ENCODE measurements around the gene HSPG2.

HSPG2 gene

DNA sequence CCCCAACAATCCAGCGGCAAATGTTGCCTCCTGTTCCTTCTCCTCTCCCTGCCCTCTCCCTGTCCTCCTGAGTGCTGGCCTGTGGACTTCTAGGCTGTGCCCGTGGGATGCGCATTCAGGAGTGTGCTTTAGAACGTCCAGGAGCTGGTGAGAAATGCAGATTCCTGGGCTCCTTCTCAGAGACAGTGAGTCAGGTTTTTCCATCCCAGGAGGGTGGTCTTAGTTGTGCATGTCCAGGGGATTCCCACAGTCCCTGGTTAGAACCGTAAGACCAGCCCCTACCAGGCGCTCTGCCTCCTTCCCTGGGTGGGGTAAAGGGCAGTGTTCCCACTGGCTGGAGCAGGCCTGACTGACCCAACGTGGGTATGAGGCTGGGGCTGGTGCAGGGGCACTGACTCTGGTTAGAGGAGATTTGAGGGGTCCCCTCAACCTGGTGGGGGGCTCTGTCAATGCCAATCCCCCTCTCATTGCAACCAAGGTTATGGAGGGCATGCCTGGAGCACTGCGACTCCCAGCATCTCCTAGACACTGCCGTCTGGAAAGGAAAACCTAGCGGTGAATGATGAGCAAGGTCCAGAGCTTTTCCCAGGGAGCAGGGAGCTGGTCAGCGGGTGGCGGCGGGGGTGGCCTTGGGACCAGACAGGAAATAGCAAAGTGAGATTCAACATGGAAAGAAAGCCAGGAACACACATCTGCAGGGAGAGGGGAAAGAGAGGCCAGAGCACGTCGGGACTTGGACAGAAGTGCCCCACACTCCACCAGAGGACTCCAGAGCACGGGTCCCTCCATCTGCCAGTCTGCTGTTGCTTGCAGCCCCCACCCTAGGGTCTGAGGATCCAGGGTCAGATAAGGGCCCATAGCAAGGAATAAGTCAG lies 38.5 kb downstream of the HSPG2 start:
- DNase-seq (ENCODE audit: low read depth in 2 of 2), result no peak

DNA sequence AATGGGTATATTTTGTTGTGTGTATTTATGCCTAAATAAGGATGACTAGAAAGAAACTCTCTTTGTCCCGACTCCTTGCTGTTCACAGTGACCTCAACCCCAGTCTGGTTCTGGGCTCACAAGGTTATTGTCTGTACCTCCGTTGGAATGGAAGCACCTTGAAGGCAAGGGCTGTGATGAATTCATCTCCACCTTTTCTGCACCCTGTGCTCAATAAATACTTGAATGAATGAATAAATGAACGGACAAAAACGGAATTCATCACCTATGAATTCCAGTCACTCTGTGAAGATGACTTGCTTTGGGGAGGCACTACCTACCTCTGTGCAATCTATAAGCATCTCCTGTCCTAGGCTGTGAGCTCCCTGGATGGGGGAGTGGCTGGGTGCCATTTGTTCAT lies 39.3 kb downstream of the HSPG2 start:
- DNase-seq (ENCODE audit: low read depth in 2 of 2), result no peak

DNA sequence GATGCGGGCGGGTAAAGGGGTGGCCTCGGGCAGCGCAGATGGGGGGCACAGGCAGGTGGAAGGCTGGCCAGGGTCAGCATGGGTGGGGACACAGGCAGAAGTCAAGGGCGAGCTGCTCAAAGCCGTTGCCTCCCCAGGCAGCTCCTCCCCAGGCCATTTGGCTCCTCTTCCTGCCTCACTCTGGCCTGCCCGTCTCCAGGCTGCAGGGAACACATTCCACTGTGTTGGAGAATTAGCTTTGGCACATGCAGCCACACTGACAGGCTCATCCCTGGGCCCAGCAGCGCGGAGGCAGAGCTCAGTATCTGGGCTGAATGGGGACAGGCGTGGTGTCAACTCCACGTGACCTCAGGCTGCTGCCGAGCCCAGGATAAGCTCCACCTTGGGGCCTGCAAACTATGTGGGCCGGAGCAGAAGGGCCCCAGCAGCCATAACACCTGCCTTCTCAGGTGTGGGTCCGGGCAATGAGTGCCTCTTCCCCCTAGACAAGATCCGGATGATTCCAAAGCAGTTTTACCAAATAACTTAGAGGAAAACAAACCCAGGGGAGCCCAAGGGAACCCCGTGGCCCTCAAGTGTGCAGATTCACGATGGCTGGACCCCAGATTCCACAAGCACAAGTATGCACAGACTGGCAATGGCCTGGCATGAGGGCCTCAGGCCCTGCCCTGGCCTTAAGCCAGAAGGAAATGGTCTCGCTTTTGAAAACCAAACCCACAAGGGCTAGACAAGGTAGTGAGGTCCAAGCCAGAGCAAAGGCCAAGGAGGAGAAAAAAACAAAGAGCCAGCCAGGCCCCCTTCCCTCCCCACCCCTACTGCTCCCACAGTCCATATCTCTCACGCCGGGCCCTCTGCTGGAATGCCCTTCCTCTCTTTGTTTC lies 40.2 kb downstream of the HSPG2 start:
- DNase-seq (ENCODE audit: low read depth in 2 of 2), result no peak

DNA sequence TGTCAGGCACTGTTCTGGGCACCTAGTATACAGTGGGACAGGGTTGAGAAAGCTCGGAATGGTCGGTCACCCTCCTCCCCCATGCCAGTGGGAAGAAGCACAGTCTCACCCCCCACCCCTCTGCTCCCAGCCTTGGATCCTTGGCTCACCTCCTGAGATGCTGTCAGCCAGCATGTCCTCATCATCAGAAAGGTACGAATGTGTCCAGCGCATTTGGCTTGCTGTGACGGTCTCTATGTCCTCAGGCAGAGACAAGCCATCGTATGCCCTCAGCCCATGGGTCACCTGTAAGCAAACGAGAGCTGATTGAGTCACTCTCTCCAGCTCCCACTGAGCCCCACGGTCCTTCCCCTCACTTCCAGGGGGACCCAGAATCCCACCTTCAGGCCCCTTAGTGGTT lies 41.1 kb downstream of the HSPG2 start:
- DNase-seq (ENCODE audit: low read depth in 2 of 2), result no peak

GRCh38 chr1:21894034-21894881 lies 42.9 kb downstream of the HSPG2 start:
- DNase-seq (ENCODE audit: low read depth in 2 of 2), result no peak

DNA sequence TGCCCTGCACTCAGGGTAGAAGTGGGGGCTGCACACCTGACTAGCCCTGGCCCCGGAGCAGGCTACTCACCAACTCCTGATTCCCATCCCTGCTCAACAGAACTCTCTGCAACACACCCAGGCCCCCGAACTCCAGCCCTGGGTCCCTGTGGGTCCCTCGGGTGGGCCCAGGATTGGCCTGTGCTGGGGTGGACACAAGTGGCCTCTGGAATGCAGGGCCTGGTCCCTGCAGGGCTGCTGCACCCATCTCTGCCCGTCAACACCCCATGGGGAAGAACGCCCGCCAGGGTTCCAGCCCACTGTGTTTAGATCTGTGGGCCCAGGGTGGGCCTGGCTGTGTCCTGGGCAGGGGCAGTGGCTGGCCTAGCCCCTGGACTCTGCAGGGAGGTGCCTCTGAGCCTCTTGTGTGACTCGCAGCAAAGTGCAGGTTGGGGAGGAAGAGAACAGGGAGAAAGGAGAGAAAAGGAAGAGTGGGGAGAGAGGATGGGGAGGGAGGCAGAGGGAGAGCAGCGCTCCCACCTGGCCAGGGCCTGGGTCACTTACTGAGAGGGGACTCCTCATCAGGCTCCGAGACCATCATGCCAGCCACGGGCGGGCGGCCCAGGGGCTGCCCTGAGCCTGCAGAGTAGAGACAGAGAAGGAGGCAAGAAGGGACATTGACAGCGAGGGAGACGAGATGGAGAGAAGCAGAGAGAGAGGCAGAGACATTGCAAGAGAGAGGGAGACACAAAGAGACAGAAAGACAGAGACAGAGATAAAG lies 43.9 kb downstream of the HSPG2 start:
- no peak for DNase-seq (ENCODE audit: low read depth in 2 of 2)

DNA sequence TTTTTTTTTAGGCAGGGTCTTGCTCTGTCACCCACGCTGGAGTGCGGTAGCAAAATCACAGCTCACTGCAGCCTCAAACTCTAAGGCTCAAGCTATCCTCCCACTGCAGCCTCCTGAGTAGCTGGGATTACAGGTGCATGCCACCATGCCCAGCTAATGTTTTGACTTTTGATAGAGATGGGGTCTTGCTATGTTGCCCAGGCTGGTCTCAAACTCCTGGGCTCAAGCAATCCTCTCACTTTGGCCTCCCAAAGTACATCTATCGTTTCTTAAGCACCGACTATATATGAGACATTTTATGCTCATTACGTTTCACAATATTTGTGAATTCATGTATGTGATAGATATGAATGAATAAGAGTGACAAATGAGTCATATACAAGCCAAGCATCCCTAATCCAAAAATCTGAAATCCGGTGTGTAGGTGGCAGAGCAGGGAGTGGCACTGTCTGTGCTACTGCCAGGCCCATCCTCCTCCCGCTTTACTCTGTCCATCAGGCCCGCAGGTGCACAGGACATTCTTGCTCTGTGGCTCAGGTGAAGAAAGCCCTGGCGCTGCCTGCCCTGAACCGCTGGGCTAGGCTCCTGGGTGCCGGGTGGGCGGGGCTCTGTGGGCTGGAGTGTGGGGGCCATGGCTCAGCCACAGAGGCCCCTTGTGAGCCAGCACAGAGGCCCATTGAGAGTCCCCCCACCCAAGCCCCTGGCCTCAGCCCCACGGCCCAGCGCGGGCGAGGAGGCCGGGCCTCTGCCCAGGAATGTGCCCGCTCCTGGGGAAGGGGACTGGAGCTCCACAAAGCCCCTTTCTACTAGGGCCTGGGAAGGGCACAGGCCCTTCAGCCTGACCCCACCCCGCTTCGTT lies 45.3 kb downstream of the HSPG2 start:
- DNase-seq (ENCODE audit: low read depth in 2 of 2), result no peak

GRCh38 chr1:21891081-21891480 lies 46.0 kb downstream of the HSPG2 start:
- no peak for DNase-seq (ENCODE audit: low read depth in 2 of 2)

- no peak for DNase-seq (ENCODE audit: low read depth in 2 of 2)
These were observed 48.6 kb downstream of the HSPG2 start for GRCh38 chr1:21888500-21888899.

GRCh38 chr1:21887796-21888195 lies 49.3 kb downstream of the HSPG2 start:
- DNase-seq (ENCODE audit: low read depth in 2 of 2), result no peak

DNA sequence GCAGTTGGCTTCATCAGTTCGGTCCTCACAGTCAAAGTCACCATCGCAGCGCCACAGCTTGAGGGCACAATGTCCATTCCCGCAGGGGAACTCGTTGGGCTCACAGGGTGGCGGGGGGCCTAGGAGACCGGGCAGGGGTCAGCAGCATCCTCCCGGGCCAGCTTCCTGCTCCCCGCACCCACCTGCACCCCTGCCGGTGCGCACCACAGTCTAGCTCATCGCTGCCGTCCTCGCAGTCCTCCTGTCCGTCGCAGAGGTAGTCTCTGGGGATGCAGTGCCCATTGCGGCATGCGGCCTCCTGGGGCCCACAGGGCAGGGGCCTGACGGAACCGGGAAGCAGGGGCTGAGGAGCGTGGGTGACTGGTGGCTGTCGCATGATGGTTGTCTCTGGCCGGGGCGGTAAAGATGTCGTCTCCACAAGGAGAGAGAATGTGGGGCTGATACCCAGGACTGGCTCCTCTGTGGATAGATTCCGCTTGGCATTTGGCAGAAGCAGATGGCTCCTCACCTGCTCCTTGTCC lies 49.8 kb downstream of the HSPG2 start:
- no peak for DNase-seq (ENCODE audit: low read depth in 2 of 2)

GRCh38 chr1:21886486-21887215 lies 50.5 kb downstream of the HSPG2 start:
- no peak for DNase-seq (ENCODE audit: low read depth in 2 of 2)

- DNase-seq (ENCODE audit: low read depth in 2 of 2), result no peak
These were observed 51.7 kb downstream of the HSPG2 start for GRCh38 chr1:21885236-21886037.

DNA sequence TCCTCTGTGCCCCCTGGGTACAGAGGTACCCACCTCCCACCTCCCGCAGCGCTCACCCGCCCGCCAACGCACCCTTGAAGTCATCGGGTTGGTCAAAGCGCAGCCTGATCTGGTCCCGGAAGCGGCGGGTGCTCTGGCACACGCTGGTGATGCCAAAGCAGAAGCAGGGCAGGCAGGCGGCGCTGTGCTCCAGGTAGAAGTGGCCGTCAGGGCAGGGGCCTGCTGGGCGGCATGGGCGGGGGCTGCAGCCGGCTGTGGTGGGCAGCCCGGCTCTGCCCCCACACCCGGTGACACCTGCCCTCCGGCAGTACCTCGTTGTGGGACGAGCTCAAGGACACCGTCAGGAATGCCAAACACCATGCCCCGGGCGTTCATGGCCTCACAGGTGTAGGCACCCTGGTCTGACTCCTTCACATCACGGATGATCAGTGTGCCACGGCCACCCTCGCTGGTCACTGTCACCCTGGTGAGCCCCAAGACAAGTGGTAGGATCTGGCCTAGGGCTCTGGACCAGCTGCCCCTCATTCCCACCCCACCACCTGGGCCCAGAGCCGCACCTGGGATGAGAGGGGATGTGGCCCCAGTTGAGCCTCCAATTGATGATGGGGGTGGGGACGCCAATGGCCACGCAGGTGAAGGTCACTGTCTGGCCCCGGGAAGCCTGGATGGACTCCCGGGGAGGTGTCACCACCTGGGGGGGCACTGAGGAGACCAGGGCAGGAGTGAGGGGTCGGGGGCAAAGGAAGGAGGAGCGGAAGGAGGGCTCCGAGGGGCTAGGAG lies 52.5 kb downstream of the HSPG2 start:
- DNase-seq (ENCODE audit: low read depth in 2 of 2), result no peak

- DNase-seq (ENCODE audit: low read depth in 2 of 2), result no peak
These were observed 54.2 kb downstream of the HSPG2 start for GRCh38 chr1:21882721-21883415.

DNA sequence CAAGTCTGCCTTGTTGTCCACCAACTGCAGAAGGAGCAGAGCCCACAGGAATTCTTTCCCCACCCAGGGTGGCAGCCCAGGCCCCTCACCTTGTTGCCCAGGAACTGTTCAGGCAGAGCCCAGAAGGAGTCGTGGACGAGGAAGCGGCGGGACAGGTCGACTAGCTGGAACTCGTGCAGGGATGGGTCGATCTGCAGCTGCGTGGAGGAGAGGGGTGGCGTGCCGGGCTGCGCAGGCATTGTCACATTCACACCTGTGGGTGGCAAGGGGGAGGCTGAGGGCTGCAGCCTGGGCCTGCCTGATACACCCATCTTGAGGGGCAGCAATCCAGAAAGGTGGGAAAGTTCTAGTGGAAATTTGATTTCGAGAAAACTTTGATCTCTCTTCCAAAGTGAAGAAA lies 55.9 kb downstream of the HSPG2 start:
- no peak for DNase-seq (ENCODE audit: low read depth in 2 of 2)

- no peak for DNase-seq (ENCODE audit: low read depth in 2 of 2)
These were observed 56.5 kb downstream of the HSPG2 start for GRCh38 chr1:21880619-21880970.
